Measurements from ENCODE around the gene NFYC.

The NFYC gene

DNA sequence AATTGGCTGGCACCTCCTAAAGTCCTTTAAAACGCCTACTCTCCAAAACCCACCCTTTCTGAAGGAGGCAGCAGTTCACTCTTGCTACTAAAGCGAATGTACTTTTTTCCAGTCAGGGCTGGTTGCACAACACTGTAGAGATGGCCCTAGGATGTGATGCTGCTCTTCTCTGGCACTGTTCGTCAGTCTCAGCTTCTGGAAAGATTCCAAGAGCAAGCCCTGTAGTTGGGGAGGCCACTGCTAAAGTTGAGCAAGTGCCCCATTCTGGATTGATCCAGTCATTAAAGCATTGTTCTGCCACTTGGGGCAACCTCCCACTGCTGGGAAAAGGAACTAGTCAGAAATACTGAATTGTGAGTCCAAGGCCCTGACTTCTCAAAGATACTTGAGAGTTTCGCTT is 63.6 kb downstream of the NFYC start:
- TF ChIP-seq, protein P1, sequence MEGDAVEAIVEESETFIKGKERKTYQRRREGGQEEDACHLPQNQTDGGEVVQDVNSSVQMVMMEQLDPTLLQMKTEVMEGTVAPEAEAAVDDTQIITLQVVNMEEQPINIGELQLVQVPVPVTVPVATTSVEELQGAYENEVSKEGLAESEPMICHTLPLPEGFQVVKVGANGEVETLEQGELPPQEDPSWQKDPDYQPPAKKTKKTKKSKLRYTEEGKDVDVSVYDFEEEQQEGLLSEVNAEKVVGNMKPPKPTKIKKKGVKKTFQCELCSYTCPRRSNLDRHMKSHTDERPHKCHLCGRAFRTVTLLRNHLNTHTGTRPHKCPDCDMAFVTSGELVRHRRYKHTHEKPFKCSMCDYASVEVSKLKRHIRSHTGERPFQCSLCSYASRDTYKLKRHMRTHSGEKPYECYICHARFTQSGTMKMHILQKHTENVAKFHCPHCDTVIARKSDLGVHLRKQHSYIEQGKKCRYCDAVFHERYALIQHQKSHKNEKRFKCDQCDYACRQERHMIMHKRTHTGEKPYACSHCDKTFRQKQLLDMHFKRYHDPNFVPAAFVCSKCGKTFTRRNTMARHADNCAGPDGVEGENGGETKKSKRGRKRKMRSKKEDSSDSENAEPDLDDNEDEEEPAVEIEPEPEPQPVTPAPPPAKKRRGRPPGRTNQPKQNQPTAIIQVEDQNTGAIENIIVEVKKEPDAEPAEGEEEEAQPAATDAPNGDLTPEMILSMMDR (IDR thresholded peaks at IDR 0.05; ENCODE audit: insufficient read depth, low read length, poor library complexity, severe bottlenecking), result no peak
- DNase-seq (ENCODE audit: extremely low read depth, insufficient read length), result no peak
- Histone ChIP-seq H3K27me3 (replicated peaks; ENCODE audit: control insufficient read depth, insufficient read depth, low read length) (no peaks in the 10 kb centered on the region), H3K4me3 (replicated peaks; ENCODE audit: low read depth, low read length) (no peak overlapping the region), H3K36me3 (ENCODE audit: control insufficient read depth, insufficient read depth, low read length) (peaks cover 33% of the 10 kb centered on the region)

DNA sequence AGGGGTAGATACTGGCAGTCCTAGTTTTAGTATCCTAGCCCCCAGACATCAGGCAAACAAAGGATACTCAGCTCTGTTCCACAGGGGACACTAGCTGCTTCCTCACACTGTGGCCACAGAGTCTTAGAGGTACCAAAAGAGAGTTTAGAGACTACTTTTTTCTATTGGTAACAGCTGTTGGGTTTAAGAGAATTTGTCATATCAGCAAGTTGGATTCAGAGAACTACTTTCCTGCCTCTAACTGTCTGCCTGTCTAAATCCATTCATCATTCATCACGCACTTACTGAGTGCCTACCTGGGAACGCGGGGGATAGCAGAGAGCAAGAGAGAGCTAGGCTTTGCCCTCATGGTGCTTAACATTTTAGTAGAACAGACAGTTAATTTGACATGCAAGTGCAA is 65.0 kb downstream of the NFYC start:
- DNase-seq (ENCODE audit: extremely low read depth, insufficient read length), result no peak
- Histone ChIP-seq H3K4me3 (replicated peaks; ENCODE audit: low read depth, low read length) (no peak overlapping the region), H3K27me3 (replicated peaks; ENCODE audit: control insufficient read depth, insufficient read depth, low read length) (no peaks in the 10 kb centered on the region), H3K36me3 (ENCODE audit: control insufficient read depth, insufficient read depth, low read length) (peaks cover 33% of the 10 kb centered on the region)
- TF ChIP-seq, protein P1 (IDR thresholded peaks at IDR 0.05; ENCODE audit: insufficient read depth, low read length, poor library complexity, severe bottlenecking), result no peak

DNA sequence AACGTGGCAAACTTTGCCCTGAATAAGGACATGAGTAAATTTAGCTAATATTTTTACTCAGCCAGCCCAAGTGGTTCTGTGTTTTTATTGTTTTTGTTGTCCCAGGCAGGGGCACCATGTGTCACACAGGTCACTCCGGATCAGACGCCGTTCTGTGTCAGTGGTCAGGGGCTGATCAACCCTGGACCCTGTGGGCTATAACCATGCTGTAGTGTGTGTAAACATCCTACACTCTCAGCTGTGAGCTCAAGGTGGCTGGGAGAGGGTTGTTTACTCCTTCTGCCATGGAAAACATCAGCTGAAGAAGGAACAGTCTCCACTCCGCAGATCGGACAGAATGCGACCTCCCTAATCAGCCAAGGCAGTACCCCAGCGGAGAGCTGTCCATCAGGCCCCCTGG is 65.6 kb downstream of the NFYC start:
- Histone ChIP-seq H3K27me3 (replicated peaks; ENCODE audit: control insufficient read depth, insufficient read depth, low read length) (no peaks in the 10 kb centered on the region), H3K36me3 (ENCODE audit: control insufficient read depth, insufficient read depth, low read length) (peaks cover 33% of the 10 kb centered on the region), H3K4me3 (replicated peaks; ENCODE audit: low read depth, low read length) (no peak overlapping the region)
- no peak for DNase-seq (ENCODE audit: extremely low read depth, insufficient read length)
- TF ChIP-seq, protein P1 (IDR thresholded peaks at IDR 0.05; ENCODE audit: insufficient read depth, low read length, poor library complexity, severe bottlenecking), result no peak

DNA sequence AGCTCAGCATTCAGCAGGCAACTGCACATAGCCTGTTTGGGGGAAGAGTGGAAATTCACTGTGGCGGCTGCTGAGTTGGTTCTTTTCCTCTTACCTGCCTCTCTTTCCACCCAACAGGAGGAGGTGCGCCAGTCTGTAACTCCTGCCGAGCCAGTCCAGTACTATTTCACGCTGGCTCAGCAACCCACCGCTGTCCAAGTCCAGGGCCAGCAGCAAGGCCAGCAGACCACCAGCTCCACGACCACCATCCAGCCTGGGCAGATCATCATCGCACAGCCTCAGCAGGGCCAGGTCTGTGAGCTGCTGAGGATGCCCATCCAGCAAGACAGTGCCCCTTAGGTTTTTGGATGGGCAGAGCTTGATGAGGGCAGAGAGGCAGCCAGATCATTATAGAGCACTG is 66.5 kb downstream of the NFYC start:
- no peak overlapping the region for H3K4me3 ChIP-seq (replicated peaks; ENCODE audit: low read depth, low read length)
- no peak for DNase-seq (ENCODE audit: extremely low read depth, insufficient read length)
- TF ChIP-seq, protein P1 (IDR thresholded peaks at IDR 0.05; ENCODE audit: insufficient read depth, low read length, poor library complexity, severe bottlenecking), result no peak
- H3K36me3 ChIP-seq (ENCODE audit: control insufficient read depth, insufficient read depth, low read length), result peaks cover 33% of the 10 kb centered on the region
- H3K27me3 ChIP-seq (replicated peaks; ENCODE audit: control insufficient read depth, insufficient read depth, low read length), result no peaks in the 10 kb centered on the region

DNA sequence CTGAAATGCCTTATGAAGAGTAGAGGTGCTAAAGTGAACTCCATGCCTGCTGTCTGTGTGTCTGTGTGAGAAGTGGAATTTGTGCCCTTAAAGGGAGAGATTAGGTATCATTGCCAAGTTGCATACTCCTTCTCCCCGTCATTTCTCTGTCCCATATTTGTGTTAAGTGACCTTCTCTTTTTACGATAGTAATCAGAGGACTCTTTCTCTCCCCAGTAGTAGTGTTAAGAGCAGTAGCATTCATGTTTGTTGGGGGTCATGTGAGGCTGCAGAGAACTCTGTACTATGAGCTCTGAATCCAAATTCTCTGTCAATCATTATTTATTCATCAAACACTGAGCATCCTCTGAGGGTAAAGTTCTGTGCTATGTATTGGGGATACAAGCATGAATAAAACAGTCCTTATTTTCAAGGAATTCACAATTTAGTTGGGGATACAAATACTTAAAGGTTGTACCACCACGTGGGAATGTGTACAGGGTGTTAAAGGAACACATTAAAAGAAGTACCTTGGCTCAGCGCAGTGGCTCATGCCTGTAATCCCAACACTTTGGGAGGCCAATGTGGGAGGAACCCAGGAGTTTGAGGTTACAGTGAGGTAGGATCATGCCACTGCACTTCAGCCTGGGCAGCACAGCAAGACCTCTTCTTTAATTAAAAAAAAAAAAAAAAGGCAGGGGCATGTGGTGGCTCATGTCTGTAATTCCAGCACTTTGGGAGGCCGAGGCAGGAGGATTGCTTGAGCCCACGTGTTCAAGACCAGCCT is 67.3 kb downstream of the NFYC start:
- TF ChIP-seq, protein P1 (IDR thresholded peaks at IDR 0.05; ENCODE audit: insufficient read depth, low read length, poor library complexity, severe bottlenecking), result no peak
- no peaks in the 10 kb centered on the region for H3K27me3 ChIP-seq (replicated peaks; ENCODE audit: control insufficient read depth, insufficient read depth, low read length)
- DNase-seq (ENCODE audit: extremely low read depth, insufficient read length), result no peak
- peaks cover 33% of the 10 kb centered on the region for H3K36me3 ChIP-seq (ENCODE audit: control insufficient read depth, insufficient read depth, low read length)
- no peak overlapping the region for H3K4me3 ChIP-seq (replicated peaks; ENCODE audit: low read depth, low read length)
